A549 (cell line): ENCODE measurements around the gene PRICKLE4.

Experiments used
- ESRRA ChIP-seq: fragments of 150-350 bp; IDR thresholded peaks from 2 replicates; pipeline ENCODE4 v1.6.1; 2014; ENCODE audit warnings: mild to moderate bottlenecking, low read length, borderline replicate concordance
- TF ChIP-seq, protein P1 (sequence below): fragments of >200 bp; sonication (Bioruptor Twin); formaldehyde crosslinking; IDR thresholded peaks from 3 replicates; pipeline ENCODE4 v1.5.1; 2016

DNA sequence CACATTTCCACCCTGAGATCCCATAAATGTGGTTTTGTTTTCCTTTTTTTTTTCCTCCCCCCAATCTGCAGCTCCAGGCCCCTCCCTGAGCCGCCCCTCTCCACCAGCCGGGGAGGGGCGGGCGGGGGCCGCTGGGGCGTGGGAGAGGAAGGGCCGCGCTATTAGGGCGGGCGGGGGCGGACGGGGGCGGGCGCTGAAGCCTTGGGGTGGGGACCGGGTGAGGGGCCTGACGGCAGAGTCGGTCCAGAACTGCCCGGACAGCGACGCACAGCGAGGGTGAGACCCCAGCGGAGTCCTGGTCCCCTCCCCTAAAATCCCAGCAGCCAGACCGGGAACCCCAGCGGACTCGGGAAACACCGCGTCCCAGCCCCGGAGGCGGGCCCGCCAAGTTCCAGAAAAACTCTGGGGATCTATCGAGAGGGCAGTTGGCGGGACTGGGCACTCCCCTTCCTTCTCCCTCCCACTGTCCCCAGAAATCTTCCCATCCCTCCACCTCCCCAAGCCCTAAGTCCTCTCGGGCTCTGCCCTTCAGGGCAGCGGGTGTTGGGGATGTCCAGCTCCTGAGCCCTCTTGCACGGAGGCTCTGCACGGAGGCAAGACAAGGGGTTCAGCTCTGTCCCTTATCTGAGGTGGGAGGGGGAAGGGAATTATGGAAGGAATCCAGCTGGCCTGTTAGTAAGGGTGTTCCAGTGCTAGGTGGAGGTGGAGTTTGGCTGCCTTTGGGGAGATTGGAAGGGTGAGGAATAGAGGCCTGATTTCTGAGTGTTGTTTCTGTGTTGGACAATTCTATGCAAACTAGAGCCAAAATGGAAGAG, at the start of gene PRICKLE4:
- TF ChIP-seq, protein P1, sequence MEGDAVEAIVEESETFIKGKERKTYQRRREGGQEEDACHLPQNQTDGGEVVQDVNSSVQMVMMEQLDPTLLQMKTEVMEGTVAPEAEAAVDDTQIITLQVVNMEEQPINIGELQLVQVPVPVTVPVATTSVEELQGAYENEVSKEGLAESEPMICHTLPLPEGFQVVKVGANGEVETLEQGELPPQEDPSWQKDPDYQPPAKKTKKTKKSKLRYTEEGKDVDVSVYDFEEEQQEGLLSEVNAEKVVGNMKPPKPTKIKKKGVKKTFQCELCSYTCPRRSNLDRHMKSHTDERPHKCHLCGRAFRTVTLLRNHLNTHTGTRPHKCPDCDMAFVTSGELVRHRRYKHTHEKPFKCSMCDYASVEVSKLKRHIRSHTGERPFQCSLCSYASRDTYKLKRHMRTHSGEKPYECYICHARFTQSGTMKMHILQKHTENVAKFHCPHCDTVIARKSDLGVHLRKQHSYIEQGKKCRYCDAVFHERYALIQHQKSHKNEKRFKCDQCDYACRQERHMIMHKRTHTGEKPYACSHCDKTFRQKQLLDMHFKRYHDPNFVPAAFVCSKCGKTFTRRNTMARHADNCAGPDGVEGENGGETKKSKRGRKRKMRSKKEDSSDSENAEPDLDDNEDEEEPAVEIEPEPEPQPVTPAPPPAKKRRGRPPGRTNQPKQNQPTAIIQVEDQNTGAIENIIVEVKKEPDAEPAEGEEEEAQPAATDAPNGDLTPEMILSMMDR, result no peak
- TF ChIP-seq ESRRA, result no peak
